DOHH2 (cell line): Measurements from ENCODE around the gene CSAD.

Source experiments
- EZH2phosphoT487 ChIP-seq: fragments of 200-600 bp; sonication (generic); IDR thresholded peaks from 2 replicates; pipeline ENCODE4 v1.6.1; 2017; ENCODE audit warnings: borderline replicate concordance, mild to moderate bottlenecking, antibody characterized with exemption, low read length, moderate library complexity, mixed read lengths
- TF ChIP-seq, protein P1 (sequence below): fragments of 200-600 bp; sonication (generic); IDR thresholded peaks from one replicate; pipeline ENCODE4 v1.5.1; 2014; ENCODE audit warnings: antibody characterized with exemption, mild to moderate bottlenecking, low read depth, low read length; ENCODE audit not compliant: poor library complexity, severe bottlenecking

DNA sequence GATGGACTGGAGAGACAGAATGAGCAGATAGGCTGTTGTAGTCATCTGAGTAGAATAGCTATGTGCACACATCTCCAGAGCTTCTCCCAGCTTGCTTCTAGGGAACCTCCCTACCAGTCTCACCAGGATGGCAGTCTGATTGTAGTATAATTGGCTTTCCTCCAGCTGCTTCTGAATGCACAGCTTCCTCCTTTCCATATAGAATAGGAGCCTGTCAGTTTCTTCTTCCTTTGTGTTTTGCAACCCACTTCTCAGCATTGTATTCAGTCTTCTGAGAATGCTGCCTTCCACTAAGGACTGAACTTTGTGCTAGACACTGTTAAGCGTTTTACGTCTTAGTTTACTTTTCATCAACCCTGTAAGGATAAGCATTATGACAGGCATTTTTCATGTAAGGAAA lies 2.2 kb upstream of the CSAD start:
- TF ChIP-seq, protein P1, sequence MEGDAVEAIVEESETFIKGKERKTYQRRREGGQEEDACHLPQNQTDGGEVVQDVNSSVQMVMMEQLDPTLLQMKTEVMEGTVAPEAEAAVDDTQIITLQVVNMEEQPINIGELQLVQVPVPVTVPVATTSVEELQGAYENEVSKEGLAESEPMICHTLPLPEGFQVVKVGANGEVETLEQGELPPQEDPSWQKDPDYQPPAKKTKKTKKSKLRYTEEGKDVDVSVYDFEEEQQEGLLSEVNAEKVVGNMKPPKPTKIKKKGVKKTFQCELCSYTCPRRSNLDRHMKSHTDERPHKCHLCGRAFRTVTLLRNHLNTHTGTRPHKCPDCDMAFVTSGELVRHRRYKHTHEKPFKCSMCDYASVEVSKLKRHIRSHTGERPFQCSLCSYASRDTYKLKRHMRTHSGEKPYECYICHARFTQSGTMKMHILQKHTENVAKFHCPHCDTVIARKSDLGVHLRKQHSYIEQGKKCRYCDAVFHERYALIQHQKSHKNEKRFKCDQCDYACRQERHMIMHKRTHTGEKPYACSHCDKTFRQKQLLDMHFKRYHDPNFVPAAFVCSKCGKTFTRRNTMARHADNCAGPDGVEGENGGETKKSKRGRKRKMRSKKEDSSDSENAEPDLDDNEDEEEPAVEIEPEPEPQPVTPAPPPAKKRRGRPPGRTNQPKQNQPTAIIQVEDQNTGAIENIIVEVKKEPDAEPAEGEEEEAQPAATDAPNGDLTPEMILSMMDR, result no peak
- no peak for TF ChIP-seq EZH2phosphoT487
